ENCODE measurements around the gene PCDH12.

The PCDH12 gene

DNA sequence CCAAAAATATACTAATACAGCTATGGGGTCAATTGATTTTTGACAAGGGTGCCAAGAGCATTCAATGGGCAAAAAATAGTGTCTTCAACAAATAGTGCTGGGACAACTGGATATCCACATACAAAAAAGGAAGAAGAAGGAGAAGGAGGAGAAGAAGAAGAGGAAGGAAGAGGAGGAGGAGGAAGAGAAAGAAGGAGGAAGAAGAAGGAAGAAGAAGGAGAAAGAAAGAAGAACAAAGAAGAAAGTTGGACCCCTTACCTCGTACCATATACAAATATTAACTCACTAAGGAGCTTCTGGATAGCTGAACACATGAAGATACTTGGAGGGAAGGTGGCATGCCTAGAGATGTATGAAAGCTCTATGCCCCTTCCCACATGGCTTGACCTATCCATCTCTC lies 51.5 kb downstream of the PCDH12 start:
- no peak for DNase-seq

GRCh38 chr5:141904551-141904950 lies 53.5 kb downstream of the PCDH12 start:
- DNase-seq: no peak

DNA sequence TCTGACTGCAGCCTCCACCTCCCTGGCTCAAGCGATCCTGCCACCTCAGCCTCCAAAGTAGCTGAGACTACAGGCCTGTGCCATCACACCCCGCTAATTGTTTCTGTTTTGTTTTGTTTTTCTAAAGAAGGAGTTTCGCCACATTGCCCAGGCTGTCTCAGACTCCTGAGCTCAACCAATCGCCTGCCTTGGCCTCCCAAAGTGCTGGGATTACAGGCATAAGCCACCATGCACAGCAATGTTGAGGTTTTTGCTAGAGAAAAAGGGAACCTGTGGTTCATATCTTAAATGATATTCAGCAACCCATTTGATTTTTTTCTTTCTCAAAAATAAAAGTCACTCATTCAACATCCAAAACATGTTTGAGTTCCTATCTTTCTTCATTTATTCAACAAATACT lies 54.7 kb downstream of the PCDH12 start:
- no peak for DNase-seq

- DNase-seq: no peak
Observed at GRCh38 chr5:141902015-141902814, 55.8 kb downstream of the PCDH12 start.

DNA sequence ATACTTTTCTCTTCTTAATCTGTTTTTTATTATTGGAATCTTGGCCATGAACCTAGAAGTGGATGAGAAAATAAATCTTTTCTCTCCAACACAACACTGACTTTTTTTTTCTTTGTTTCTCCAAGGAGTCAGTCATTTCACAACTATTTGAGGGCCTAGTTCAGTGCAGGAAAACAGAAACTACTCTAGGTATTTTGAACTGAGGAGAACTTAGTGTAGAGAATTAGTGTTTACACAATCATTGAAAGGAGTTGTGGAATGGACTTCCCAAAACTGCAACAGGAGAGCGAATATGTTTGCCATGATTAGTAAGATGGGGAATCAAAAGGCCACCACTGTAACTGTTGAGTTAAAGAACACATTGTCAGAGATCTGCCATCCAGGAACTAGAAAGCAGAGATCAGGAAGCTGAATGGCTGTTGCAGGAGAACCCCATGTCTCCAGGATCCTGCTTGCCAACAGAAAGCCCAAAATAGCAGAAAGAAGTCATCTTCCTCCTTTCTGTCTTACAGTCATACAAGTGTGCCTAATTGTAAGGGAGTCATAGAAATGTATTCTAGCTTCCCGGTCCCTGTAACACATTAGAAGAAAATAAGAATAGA lies 59.5 kb downstream of the PCDH12 start:
- DNase-seq: no peak

DNA sequence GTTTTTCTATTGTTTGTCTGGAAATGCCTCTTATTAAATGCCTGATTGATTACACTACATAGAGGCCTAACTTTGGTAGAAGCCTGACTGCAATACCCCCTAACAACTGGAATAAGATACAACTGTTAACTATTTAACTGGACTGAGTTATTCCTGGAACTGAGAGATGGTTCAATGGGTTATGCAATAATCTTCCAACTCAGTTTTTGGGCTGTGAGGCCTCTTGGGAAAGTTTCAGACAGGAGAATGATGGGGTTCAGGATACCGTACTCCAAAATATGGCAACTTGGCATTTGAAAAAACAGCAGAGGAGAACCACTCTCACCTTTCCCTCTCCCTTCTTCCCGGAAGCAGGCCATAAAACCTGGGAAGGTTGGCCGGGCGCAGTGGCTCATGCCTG lies 60.6 kb downstream of the PCDH12 start:
- DNase-seq: no peak

Measured in GF-D8 (cell line).